Ovary (tissue), 3 donors: Measurements from ENCODE around the gene ACTL10.

Experiments
- EP300 ChIP-seq: sonication (generic); formaldehyde crosslinking; IDR thresholded peaks from one replicate; pipeline ENCODE4 v1.6.1; 2017; ENCODE audit warnings: antibody characterized with exemption
- POLR2A ChIP-seq: fragments of 450-650 bp; IDR thresholded peaks from one replicate; pipeline ENCODE4 v1.6.1; 2017; ENCODE audit warnings: antibody characterized with exemption, mild to moderate bottlenecking, moderate library complexity
- TF ChIP-seq, protein P1 (sequence below), 3 donors: fragments of 450-650 bp in 2 of 3; fragments of 200-600 bp in 1 of 3; IDR thresholded peaks; one replicate each; pipeline versions ENCODE4 v1.5.1 to v1.8.0; 2016 to 2022; ENCODE audit warnings: antibody characterized with exemption in 3 of 3, mild to moderate bottlenecking in 1 of 3
- donor health status: DM: no; HTN: no; CAD: no.

DNA sequence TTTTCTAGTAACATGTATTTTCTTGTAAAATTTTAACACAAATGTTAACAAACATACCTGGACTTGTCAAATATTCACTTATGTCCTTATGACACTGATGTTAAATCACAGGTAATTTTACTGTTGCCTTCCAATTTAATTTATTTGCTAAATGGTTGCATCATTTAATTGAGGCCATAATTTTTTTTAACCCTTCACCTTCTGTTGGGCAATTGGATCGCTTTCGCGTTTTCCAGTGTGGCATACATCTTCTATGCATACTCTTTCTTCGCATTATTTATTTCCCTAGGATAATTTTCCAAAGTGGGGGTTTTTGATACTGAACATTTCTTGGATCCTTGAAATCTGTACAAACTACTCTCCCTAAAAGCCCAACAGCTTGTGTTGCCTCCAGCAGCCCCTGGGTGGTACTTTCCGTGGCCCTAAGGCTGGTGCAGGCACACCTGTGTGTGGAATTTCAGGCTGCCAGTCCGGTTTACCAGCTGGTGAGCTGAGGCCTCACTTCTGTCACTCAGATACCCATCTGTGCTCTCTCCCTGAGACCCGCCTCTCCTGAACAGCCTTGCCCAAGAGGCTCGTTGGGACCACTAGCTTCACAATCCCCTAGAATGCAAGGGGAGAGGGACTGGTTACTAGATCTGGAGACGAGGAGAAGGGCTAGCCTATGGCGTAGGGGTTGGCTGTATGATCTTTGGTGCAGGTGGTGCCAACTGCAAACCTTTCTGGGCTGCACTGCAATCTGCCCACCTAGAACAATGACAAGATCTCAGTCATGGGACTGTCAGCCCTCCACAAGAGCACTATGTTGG, 15.8 kb upstream of the ACTL10 start:
- no peak for TF ChIP-seq POLR2A
- TF ChIP-seq, protein P1, sequence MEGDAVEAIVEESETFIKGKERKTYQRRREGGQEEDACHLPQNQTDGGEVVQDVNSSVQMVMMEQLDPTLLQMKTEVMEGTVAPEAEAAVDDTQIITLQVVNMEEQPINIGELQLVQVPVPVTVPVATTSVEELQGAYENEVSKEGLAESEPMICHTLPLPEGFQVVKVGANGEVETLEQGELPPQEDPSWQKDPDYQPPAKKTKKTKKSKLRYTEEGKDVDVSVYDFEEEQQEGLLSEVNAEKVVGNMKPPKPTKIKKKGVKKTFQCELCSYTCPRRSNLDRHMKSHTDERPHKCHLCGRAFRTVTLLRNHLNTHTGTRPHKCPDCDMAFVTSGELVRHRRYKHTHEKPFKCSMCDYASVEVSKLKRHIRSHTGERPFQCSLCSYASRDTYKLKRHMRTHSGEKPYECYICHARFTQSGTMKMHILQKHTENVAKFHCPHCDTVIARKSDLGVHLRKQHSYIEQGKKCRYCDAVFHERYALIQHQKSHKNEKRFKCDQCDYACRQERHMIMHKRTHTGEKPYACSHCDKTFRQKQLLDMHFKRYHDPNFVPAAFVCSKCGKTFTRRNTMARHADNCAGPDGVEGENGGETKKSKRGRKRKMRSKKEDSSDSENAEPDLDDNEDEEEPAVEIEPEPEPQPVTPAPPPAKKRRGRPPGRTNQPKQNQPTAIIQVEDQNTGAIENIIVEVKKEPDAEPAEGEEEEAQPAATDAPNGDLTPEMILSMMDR (IDR thresholded peaks at IDR 0.05): no peak
- TF ChIP-seq EP300: no peak
